B cell (primary cell): ENCODE results near the gene ADAMTS2. TPM values are rescaled to one million over a fixed set of nuclear protein-coding genes. Genes with fewer than 3 reads are reported as not detected.

ENCODE experiments used
- ATAC-seq: fragments of 200-7000 bp; cut with Tn5 transposase; one replicate; pipeline ENCODE4 v1.10.0; 2021; ENCODE audit warnings: low read depth, mild to moderate bottlenecking, moderate number of reproducible peaks, moderate library complexity
- CTCF ChIA-PET: fragments of 350-600 bp; sonication (Branson Sonifier 250); formaldehyde crosslinking; loops from one replicate; lab custom pipeline; 2021; ENCODE audit warnings: antibody characterized with exemption, inconsistent platforms; lab: Charles Lee
- POLR2A ChIA-PET: fragments of 350-600 bp; sonication (Branson Sonifier 250); formaldehyde crosslinking; loops from one replicate; lab custom pipeline; 2021; ENCODE audit warnings: antibody characterized with exemption; lab: Charles Lee
- DNase-seq: peaks from one replicate; pipeline ENCODE4 v3.0.0; 2013
- H2AFZ ChIP-seq: 2 replicates; pipeline ENCODE4 v1.6.1; 2012; ENCODE audit warnings: mild to moderate bottlenecking, low read depth, low read length; ENCODE audit not compliant: insufficient read depth, poor library complexity, severe bottlenecking
- H3K27ac ChIP-seq, 2 donors: 1 replicate in 1 of 2; 2 replicates in 1 of 2; pipeline ENCODE4 v1.5.1; 2012 to 2013; ENCODE audit warnings: low read length in 2 of 2, mild to moderate bottlenecking in 2 of 2, moderate library complexity in 1 of 2
- H3K27me3 ChIP-seq, 4 experiments: fragments of 200-600 bp in 1 of 4; sonication (generic) in 1 of 4; replicated peaks in 1 of 4; 1 replicate in 2 of 4; 2 replicates in 2 of 4; pipeline versions ENCODE4 v1.6.1 to v1.7.0; 2013 to 2016; ENCODE audit warnings: low read length in 3 of 4, mild to moderate bottlenecking in 2 of 4, mixed read lengths in 1 of 4, moderate library complexity in 1 of 4; ENCODE audit not compliant: insufficient read depth in 4 of 4, control insufficient read depth in 3 of 4; ENCODE audit errors: control extremely low read depth in 1 of 4
- H3K36me3 ChIP-seq, 2 experiments: replicated peaks in 1 of 2; 1 replicate in 1 of 2; 2 replicates in 1 of 2; pipeline versions ENCODE4 v1.6.1 to v1.7.1; 2013; ENCODE audit warnings: low read length in 1 of 2; ENCODE audit not compliant: insufficient read depth in 2 of 2, control insufficient read depth in 1 of 2; ENCODE audit errors: control extremely low read depth in 1 of 2, extremely low read depth in 1 of 2
- H3K4me1 ChIP-seq, 2 donors: fragments of 200-600 bp in 1 of 2; sonication (generic) in 1 of 2; 1 replicate in 1 of 2; 2 replicates in 1 of 2; pipeline versions ENCODE4 v1.5.1 to v1.6.1; 2013 to 2017; ENCODE audit warnings: low read length in 2 of 2; ENCODE audit not compliant: control insufficient read depth in 2 of 2, insufficient read depth in 2 of 2
- H3K4me2 ChIP-seq: replicated peaks from 2 replicates; pipeline ENCODE3; 2012; ENCODE audit warnings: mild to moderate bottlenecking, low read depth, low read length; ENCODE audit not compliant: poor library complexity, severe bottlenecking
- H3K4me3 ChIP-seq, 5 experiments: fragments of 200-600 bp in 1 of 5; sonication (generic) in 1 of 5; 1 replicate in 3 of 5; 2 replicates in 2 of 5; pipeline versions ENCODE4 v1.5.1 to v1.7.0; 2011 to 2016; ENCODE audit warnings: low read length in 4 of 5, mild to moderate bottlenecking in 4 of 5, low read depth in 2 of 5, control low read depth in 1 of 5, moderate library complexity in 1 of 5; ENCODE audit not compliant: insufficient read depth in 1 of 5; ENCODE audit errors: control extremely low read depth in 1 of 5, extremely low read depth in 1 of 5
- H3K79me2 ChIP-seq: fragments of 200-600 bp; sonication (generic); one replicate; pipeline ENCODE4 v1.6.0; 2016; ENCODE audit warnings: low read length; ENCODE audit not compliant: control insufficient read depth, insufficient read depth
- H3K9ac ChIP-seq: fragments of 200-600 bp; sonication (generic); 2 replicates; pipeline ENCODE4 v1.6.1; 2017; ENCODE audit warnings: mild to moderate bottlenecking, low read length, moderate library complexity
- H3K9me3 ChIP-seq, 3 donors: one replicate each; pipeline versions ENCODE4 v1.6.1 to v1.7.1; 2013; ENCODE audit warnings: low read length in 2 of 3; ENCODE audit not compliant: control insufficient read depth in 2 of 3, insufficient read depth in 1 of 3; ENCODE audit errors: control extremely low read depth in 1 of 3
- H4K20me1 ChIP-seq: 2 replicates; pipeline ENCODE4 v1.6.0; 2012; ENCODE audit warnings: mild to moderate bottlenecking, low read length; ENCODE audit not compliant: insufficient read depth, control insufficient read depth, poor library complexity, severe bottlenecking
- H3K27ac Mint-ChIP-seq: one replicate; pipeline ENCODE4 v1.8.0; 2021; ENCODE audit warnings: mixed read lengths
- H3K27me3 Mint-ChIP-seq: one replicate; pipeline ENCODE4 v1.8.0; 2021; ENCODE audit warnings: mixed read lengths
- H3K4me1 Mint-ChIP-seq: one replicate; pipeline ENCODE4 v1.8.0; 2021; ENCODE audit warnings: mixed read lengths
- H3K4me3 Mint-ChIP-seq: one replicate; pipeline ENCODE4 v1.8.0; 2021; ENCODE audit warnings: mixed read lengths
- H3K9me3 Mint-ChIP-seq: one replicate; pipeline ENCODE4 v1.8.0; 2022; ENCODE audit warnings: mixed read lengths; ENCODE audit not compliant: insufficient read depth
- EZH2 ChIP-seq: IDR thresholded peaks from 2 replicates; pipeline ENCODE4 v1.6.1; 2012; ENCODE audit warnings: borderline replicate concordance, low read depth, mild to moderate bottlenecking, moderate library complexity, low read length; ENCODE audit not compliant: insufficient read depth, poor library complexity, severe bottlenecking
- WGBS: methylation state at CpG from one replicate; pipeline ENCODE4 v1.1.5; 2013; ENCODE audit warnings: missing lambda C conversion rate; ENCODE audit not compliant: insufficient coverage; 5-methylcytosine and 5-hydroxymethylcytosine counted together
- intact Hi-C: fragments of 100-400 bp; cut with micrococcal nuclease; formaldehyde crosslinking; loops from one replicate; pipeline ENCODE4 v1.10.0; 2022
- polyA plus RNA-seq: library from polyadenylated mRNA; depleted of rRNA; stranded (reverse); fragments of >200 nt; gene quantifications from 2 replicates; pipeline ENCODE4 v1.2.3, GENCODE V29; 2012
- total RNA-seq, 2 donors: library from RNA; stranded (reverse); fragments of 120-200 nt in 1 of 2; gene quantifications; 1 replicate in 1 of 2; 2 replicates in 1 of 2; pipeline versions ENCODE4 v1.2.3 to v1.2.4, GENCODE V29; 2013 to 2022
- TF ChIP-seq, protein P1 (sequence below): fragments of 200-600 bp; IDR thresholded peaks from one replicate; pipeline ENCODE4 v1.8.0; 2022; ENCODE audit warnings: antibody characterized with exemption, mild to moderate bottlenecking

ADAMTS2 gene
- total and polyA plus RNA-seq, 2 donors (not counting 1 experiment from before 2014, with no cell fraction given): not detected

GRCh38 chr5:179130101-179130681 lies 215.1 kb downstream of the ADAMTS2 start:
- DNase-seq: no peak
- H3K4me1 Mint-ChIP-seq: no peaks in the 10 kb centered on the region
- Histone ChIP-seq H2AFZ (no peak overlapping the region), H3K9ac (no peak overlapping the region), H3K4me3 (no peak overlapping the region), H3K27ac (no peak overlapping the region), H3K4me1 (no peaks in the 10 kb centered on the region), H3K9me3 (peaks cover 0 to 42% (median 0%) of the 10 kb centered on the region in 3 donors), H3K79me2 (no peaks in the 10 kb centered on the region), H4K20me1 (no peaks in the 10 kb centered on the region), H3K4me2 (no peak overlapping the region), H3K27me3 (no peaks in the 10 kb centered on the region), H3K36me3 (no peaks in the 10 kb centered on the region)
- ChIA-PET POLR2A (no interaction called here), CTCF (no interaction called here)
- no peaks in the 10 kb centered on the region for H3K9me3 Mint-ChIP-seq
- no peaks in the 10 kb centered on the region for H3K27me3 Mint-ChIP-seq
- intact Hi-C loops: no loop called here
- no peak for ATAC-seq
- no peak overlapping the region for H3K27ac Mint-ChIP-seq
- no peak overlapping the region for H3K4me3 Mint-ChIP-seq
- TF ChIP-seq EZH2: no peak
- TF ChIP-seq, protein P1, sequence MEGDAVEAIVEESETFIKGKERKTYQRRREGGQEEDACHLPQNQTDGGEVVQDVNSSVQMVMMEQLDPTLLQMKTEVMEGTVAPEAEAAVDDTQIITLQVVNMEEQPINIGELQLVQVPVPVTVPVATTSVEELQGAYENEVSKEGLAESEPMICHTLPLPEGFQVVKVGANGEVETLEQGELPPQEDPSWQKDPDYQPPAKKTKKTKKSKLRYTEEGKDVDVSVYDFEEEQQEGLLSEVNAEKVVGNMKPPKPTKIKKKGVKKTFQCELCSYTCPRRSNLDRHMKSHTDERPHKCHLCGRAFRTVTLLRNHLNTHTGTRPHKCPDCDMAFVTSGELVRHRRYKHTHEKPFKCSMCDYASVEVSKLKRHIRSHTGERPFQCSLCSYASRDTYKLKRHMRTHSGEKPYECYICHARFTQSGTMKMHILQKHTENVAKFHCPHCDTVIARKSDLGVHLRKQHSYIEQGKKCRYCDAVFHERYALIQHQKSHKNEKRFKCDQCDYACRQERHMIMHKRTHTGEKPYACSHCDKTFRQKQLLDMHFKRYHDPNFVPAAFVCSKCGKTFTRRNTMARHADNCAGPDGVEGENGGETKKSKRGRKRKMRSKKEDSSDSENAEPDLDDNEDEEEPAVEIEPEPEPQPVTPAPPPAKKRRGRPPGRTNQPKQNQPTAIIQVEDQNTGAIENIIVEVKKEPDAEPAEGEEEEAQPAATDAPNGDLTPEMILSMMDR: no peak
- WGBS: 91% methylated on average over 11 of the region's 14 CpGs

DNA sequence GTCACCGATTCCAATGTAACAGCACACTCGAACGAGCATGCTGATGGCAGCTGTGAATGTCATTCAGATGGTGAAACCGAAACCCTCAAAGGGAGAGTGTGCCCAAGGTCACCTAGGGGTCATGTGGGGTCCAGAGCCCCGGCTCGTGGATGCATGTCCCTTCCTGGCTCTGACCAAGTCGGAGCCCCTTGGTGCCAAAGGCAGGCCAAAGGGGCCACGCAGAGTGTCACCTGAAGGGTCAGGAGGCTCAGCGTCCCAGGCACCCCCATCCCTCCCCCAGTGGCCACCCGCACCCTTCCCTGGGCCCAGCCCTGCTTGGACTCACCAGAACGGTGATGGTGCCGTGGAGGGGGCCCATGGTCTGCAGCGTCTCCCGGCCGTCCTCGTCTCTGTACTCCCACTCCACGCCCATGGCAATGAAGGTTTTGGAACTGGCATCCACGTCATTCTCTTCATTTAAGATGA lies 215.6 kb downstream of the ADAMTS2 start:
- Histone ChIP-seq H3K4me2 (no peak overlapping the region), H3K9ac (no peak overlapping the region), H3K27me3 (no peaks in the 10 kb centered on the region), H3K4me3 (no peak overlapping the region), H4K20me1 (no peaks in the 10 kb centered on the region), H2AFZ (no peak overlapping the region), H3K4me1 (no peaks in the 10 kb centered on the region), H3K36me3 (no peaks in the 10 kb centered on the region), H3K9me3 (peaks cover 0 to 42% (median 0%) of the 10 kb centered on the region in 3 donors), H3K27ac (no peak overlapping the region), H3K79me2 (no peaks in the 10 kb centered on the region)
- no peak for TF ChIP-seq EZH2
- TF ChIP-seq, protein P1: no peak
- Mint-ChIP-seq H3K9me3 (no peaks in the 10 kb centered on the region), H3K27ac (no peak overlapping the region), H3K4me1 (no peaks in the 10 kb centered on the region), H3K27me3 (no peaks in the 10 kb centered on the region), H3K4me3 (no peak overlapping the region)
- intact Hi-C loops: no loop called here
- ChIA-PET CTCF (no interaction called here), POLR2A (no interaction called here)
- 93% methylated on average over 18 of the region's 18 CpGs for WGBS
- no peak for ATAC-seq
- DNase-seq: no peak
